ENCODE results near the gene RAX2. TPM values are rescaled to one million over a fixed set of nuclear protein-coding genes. Genes with fewer than 3 reads are reported as not detected.

RAX2 gene
- total and polyA plus RNA-seq, 4 donors, result 0.01 TPM; not detected in 3

DNA sequence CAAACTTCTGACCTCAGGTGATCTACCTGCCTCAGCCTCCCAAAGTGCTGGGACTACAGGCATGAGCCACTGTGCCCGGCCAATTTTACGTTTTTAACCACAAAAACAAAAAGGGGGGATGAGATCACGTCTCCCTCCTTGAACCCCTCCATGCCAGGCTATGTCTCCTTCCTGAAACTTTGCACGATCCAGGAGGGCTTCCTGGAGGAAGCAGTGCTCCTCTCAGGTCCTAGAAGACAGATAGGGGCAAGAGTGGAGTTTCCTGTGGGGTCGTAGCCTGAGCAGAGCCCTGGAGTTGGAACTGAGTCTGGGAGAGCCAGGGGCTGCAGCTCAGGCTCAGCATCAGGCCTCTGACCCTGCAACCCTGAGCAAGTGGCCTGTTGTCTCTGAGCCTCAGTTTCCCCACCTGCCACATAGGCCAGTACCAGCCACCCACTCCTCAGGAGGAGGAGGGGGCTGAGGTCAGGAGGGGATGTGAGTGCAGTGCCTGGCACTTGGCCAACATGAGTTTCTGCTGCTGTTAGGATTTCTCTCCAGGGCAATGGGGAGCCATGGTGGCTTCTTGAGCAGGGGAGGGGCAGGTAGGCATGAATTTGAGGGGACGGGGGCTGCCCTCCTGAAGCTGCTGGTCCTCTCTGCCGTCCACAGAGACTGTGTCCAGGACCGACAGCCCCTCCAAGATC is 26.5 kb downstream of the RAX2 start:
- no peaks in the 10 kb centered on the region for H3K4me1 ChIP-seq (ENCODE audit: control insufficient read depth in 5 of 5, insufficient read depth in 5 of 5, low read length in 5 of 5)
- ATAC-seq (ENCODE audit: insufficient read depth, low FRiP score), result no peak
- TF ChIP-seq, protein P1, sequence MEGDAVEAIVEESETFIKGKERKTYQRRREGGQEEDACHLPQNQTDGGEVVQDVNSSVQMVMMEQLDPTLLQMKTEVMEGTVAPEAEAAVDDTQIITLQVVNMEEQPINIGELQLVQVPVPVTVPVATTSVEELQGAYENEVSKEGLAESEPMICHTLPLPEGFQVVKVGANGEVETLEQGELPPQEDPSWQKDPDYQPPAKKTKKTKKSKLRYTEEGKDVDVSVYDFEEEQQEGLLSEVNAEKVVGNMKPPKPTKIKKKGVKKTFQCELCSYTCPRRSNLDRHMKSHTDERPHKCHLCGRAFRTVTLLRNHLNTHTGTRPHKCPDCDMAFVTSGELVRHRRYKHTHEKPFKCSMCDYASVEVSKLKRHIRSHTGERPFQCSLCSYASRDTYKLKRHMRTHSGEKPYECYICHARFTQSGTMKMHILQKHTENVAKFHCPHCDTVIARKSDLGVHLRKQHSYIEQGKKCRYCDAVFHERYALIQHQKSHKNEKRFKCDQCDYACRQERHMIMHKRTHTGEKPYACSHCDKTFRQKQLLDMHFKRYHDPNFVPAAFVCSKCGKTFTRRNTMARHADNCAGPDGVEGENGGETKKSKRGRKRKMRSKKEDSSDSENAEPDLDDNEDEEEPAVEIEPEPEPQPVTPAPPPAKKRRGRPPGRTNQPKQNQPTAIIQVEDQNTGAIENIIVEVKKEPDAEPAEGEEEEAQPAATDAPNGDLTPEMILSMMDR (IDR thresholded peaks at IDR 0.05; ENCODE audit: control extremely low read depth, extremely low read depth), result no peak
- H3K36me3 ChIP-seq (ENCODE audit: control insufficient read depth in 4 of 4, insufficient read depth in 4 of 4, low read length in 4 of 4), result peaks cover 0 to 10% (median 7%) of the 10 kb centered on the region in 4 donors
- no peak overlapping the region for H3K4me3 ChIP-seq
- H3K9me3 ChIP-seq (ENCODE audit: control insufficient read depth in 4 of 4, insufficient read depth in 3 of 4, low read length in 3 of 4), result peaks cover 0 to 3% (median 0%) of the 10 kb centered on the region in 4 donors
- no peaks in the 10 kb centered on the region for H3K27me3 ChIP-seq (ENCODE audit: control insufficient read depth in 3 of 3, insufficient read depth in 3 of 3, low read length in 2 of 3)
- DNase-seq, result no peak
- 54 to 67% methylated on average over 8 of the region's 8 CpGs for WGBS, 2 donors
- H3K9ac ChIP-seq (ENCODE audit: insufficient read depth in 1 of 2, low read length in 2 of 2), result no peak overlapping the region
- H3K27ac ChIP-seq (ENCODE audit: low read depth in 1 of 2, low read length in 1 of 2), result no peak overlapping the region

DNA sequence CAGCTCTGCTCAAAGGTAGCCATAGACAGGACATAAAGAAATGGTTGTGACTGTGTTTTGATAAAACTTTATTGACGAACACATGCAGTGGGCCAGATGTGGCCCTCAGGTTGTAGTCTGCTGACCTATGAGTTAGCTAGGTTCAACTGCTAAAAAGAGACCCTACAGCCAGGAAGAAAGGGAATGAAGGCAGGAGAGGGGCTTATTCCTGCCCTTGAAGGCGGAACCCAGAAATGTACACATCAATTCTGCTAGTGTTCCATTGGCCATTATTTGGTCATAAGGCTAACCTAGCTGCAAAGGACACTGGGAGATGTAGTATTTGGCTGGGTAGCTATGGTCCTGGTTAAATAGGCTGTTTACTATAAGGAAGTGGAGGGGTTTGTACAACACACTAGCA is 28.5 kb downstream of the RAX2 start:
- no peak overlapping the region for H3K27ac ChIP-seq (ENCODE audit: low read depth in 1 of 2, low read length in 1 of 2)
- DNase-seq, result no peak
- WGBS, 2 donors, result 98 to 100% methylated on average over 2 of the region's 2 CpGs
- ATAC-seq (ENCODE audit: insufficient read depth, low FRiP score), result no peak
- H3K9me3 ChIP-seq (ENCODE audit: control insufficient read depth in 4 of 4, insufficient read depth in 3 of 4, low read length in 3 of 4), result no peaks in the 10 kb centered on the region
- H3K9ac ChIP-seq (ENCODE audit: insufficient read depth in 1 of 2, low read length in 2 of 2), result no peak overlapping the region
- H3K36me3 ChIP-seq (ENCODE audit: control insufficient read depth in 4 of 4, insufficient read depth in 4 of 4, low read length in 4 of 4), result no peaks in the 10 kb centered on the region
- H3K4me1 ChIP-seq (ENCODE audit: control insufficient read depth in 5 of 5, insufficient read depth in 5 of 5, low read length in 5 of 5), result no peaks in the 10 kb centered on the region
- no peaks in the 10 kb centered on the region for H3K27me3 ChIP-seq (ENCODE audit: control insufficient read depth in 3 of 3, insufficient read depth in 3 of 3, low read length in 2 of 3)
- no peak overlapping the region for H3K4me3 ChIP-seq
- TF ChIP-seq, protein P1 (IDR thresholded peaks at IDR 0.05; ENCODE audit: control extremely low read depth, extremely low read depth), result no peak

DNA sequence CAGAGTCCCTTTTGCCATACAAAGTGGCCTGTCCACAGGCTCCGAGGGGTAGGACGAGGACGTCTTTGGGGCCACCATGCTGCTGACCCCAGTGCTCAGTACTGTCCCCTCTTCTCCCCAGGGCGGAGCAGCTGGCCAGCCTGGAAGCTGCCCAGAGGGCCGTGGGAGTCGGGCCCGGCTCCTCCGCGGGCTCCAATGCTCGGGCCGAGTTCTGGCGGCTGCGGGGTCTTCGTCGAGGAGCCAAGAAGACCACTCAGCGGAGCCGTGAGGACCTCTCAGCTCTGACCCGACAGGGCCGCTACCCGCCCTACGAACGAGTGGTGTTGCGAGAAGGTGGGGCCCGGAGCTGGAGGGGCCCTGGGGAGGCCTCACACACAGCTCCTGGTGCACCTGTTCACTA is 31.6 kb downstream of the RAX2 start:
- Histone ChIP-seq H3K27ac (ENCODE audit: low read depth in 1 of 2, low read length in 1 of 2) (no peak overlapping the region), H3K9me3 (ENCODE audit: control insufficient read depth in 4 of 4, insufficient read depth in 3 of 4, low read length in 3 of 4) (peaks cover 0 to 3% (median 0%) of the 10 kb centered on the region in 4 donors), H3K4me3 (no peak overlapping the region), H3K27me3 (ENCODE audit: control insufficient read depth in 3 of 3, insufficient read depth in 3 of 3, low read length in 2 of 3) (no peaks in the 10 kb centered on the region), H3K9ac (ENCODE audit: insufficient read depth in 1 of 2, low read length in 2 of 2) (no peak overlapping the region), H3K4me1 (ENCODE audit: control insufficient read depth in 5 of 5, insufficient read depth in 5 of 5, low read length in 5 of 5) (no peaks in the 10 kb centered on the region), H3K36me3 (ENCODE audit: control insufficient read depth in 4 of 4, insufficient read depth in 4 of 4, low read length in 4 of 4) (peaks cover 0 to 1% (median 0%) of the 10 kb centered on the region in 4 donors)
- ATAC-seq (ENCODE audit: insufficient read depth, low FRiP score) (no peak), DNase-seq (no peak)
- 95 to 100% methylated on average over 24 of the region's 24 CpGs for WGBS, 2 donors
- TF ChIP-seq, protein P1 (IDR thresholded peaks at IDR 0.05; ENCODE audit: control extremely low read depth, extremely low read depth), result no peak

Data from lung (tissue), 12 donors.